Measurements from ENCODE around the gene SNX17.

SNX17 gene

GRCh38 chr2:27369471-27370025 is 868 bp upstream of the SNX17 start:
- no peak for DNase-seq

GRCh38 chr2:27370816-27371620 is 602 bp downstream of the SNX17 start:
- peak; percentile 51 for DNase-seq

- DNase-seq = no peak
Measured at GRCh38 chr2:27372937-27373336, 2.5 kb downstream of the SNX17 start.

DNA sequence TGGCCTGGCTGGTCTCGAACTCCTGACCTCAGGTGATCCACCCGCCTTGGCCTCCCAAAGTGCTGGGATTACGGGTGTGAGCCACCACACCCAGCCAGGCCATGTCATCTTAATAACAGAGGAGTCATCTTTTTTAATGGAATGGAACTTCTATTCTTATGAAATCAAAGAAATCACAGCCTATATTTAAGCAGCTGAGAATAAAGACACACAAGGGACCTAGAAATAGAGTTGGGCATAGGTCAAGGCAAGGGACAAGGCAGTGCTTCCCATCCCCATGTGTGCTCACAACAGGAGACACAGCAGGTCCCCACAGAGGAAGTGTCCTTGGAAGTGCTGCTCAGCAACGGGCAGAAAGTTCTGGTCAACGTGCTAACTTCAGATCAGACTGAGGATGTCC is 3.2 kb downstream of the SNX17 start:
- DNase-seq = no peak

DNA sequence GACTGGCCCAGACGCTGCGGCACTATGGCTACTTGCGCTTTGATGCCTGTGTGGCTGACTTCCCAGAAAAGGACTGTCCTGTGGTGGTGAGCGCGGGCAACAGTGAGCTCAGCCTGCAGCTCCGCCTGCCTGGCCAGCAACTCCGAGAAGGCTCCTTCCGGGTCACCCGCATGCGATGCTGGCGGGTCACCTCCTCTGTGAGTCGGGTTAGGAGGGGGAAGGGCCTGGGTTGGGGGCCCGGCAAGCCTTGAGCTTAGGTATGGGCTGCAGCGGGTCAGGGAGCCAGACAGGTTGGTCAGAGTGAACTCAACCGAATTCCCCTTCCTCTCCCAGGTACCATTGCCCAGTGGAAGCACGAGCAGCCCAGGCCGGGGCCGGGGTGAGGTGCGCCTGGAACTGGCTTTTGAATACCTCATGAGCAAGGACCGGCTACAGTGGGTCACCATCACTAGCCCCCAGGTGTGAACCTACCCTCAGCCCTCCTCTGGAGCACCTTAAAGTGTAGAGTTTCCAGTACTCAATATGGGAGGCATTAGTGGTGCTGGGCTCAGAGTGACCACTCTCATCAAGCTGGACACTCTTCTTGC is 5.2 kb downstream of the SNX17 start:
- DNase-seq = no peak

DNA sequence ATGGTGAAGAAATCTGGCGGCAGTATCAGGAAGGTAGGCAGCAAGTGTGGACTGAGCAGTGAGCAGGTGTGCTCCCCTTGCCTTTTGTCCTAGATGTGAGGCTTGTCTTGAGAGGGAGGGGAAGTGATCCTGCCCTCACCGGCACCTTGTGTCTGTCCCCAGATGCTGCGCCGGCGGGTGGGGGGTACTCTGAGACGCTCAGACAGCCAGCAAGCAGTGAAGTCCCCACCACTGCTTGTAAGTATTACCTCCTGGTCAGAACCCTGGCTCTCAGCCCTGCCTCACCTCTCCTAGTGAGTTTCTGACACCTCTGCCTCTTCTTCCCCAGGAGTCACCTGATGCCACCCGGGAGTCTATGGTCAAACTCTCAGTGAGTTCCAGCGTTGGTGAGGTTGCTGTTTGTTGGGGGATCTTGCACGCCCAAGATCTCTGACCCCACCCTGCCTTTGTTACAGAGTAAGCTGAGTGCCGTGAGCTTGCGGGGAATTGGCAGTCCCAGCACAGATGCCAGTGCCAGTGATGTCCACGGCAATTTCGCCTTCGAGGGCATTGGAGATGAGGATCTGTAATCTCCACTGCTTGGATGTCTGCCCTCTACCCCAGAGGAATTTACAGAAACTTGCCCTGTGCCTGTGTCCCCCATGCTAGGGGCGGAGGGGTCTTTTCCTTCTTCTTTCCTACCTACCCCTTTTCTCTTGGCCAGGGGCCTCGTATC is 5.9 kb downstream of the SNX17 start:
- no peak for DNase-seq

DNA sequence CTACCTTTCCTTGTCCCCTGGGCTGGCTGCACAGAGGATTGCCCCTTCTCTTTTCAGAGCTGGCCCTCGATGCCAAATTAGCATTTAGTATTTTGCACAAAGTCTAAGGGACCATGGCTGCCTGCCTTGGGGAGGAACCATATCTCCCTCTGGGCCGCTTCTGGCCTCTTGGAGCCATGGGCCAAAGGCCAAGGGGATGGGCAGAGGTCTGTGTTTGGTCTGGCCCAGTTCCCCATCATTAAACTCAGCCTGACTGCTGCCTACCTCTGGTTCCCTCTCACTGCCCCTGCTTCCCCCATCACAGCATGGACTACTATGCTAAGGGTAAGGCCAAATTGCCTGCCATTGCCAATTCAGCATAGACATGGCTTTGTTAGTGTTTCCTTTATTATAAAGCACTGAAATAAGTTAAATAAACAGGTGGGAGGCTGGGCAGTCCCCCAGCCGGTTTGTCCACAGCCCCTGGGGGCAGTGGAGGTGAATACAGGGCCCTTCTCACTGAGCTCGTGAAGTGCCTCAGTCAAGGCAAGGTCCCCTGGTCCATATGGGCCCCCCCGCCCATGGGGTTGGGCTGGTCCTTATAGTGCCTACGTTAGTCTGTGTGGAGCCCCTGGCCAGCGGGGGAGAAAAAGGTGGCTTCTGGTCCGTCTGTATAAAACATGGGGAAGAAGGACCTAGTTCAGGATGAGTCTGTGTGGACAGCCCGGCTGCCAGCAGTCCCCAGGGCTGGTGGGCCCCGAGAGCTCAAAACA is 6.6 kb downstream of the SNX17 start:
- DNase-seq = no peak

GRCh38 chr2:27377618-27378095 is 7.2 kb downstream of the SNX17 start:
- no peak for DNase-seq

DNA sequence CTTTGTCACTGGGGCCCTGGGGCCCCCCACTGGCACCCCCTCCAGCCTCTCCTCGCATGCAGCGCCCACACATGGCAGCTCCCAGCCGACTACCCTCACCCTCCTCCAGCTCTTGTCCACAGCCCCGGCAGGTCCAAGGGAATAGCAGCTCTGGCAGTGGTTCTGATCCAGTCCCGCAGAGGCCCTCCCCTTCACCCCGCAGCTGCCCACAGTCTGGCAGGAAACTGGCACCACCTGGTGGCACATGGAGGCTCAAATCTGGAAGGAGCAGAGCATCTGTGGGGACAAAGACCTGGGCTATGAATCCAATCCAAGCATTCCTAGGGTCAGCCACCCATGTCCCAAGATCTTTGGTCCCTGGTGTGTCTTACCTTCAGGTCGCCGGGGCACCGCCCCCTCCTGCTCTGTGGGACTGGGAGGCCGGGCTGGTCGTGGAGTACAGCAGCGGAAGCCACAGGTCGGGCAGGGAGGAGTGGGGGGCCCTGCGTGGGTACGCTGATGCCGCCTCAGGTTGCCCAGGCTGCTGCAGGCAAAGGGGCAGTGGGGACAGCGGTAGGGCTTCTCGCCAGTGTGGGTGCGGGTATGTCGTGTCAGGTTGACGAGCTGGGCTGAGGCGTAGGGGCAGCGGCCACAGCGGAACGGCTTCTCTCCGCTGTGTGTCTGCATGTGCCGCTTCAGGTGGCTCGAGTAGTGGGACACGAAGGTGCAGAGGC is 7.8 kb downstream of the SNX17 start:
- DNase-seq = no peak

GRCh38 chr2:27378809-27379290 is 8.4 kb downstream of the SNX17 start:
- DNase-seq = no peak

DNA sequence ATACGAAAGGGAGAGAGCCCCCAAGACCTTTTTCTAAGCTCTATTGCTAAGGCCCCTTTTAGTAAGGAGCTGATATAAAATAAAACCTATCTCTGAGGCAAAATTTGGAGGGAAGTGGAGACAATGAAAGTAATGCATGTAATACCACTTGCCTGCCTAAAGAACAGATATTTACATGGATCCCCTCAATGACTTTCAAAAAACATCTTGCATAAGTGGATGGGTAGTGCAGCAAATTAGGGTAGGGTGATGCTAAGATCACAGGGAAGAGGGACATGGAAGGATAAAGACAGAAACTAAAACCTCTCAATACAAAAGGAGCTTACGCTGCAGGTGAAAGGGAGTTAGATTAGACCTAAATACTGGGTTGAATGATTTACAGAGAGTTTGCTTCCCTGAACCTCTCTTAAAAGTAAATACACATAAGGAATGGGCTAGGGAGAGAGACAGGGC is 9.0 kb downstream of the SNX17 start:
- DNase-seq = no peak

GRCh38 chr2:27379836-27380625 is 9.6 kb downstream of the SNX17 start:
- peak; percentile 56 for DNase-seq

GRCh38 chr2:27380626-27381545 is 10.5 kb downstream of the SNX17 start, which contains the start of gene ZNF513:
TSS of gene ZNF513 (minus strand) at chr2:27380734. CDS start at chr2:27380526, 208 bp downstream.
- DNase-seq = peak; percentile 91

- no peak for DNase-seq
Measured at GRCh38 chr2:27381577-27382181, 11.3 kb downstream of the SNX17 start.

GRCh38 chr2:27390822-27391679 is 20.6 kb downstream of the SNX17 start:
- peak; percentile 75 for DNase-seq

DNA sequence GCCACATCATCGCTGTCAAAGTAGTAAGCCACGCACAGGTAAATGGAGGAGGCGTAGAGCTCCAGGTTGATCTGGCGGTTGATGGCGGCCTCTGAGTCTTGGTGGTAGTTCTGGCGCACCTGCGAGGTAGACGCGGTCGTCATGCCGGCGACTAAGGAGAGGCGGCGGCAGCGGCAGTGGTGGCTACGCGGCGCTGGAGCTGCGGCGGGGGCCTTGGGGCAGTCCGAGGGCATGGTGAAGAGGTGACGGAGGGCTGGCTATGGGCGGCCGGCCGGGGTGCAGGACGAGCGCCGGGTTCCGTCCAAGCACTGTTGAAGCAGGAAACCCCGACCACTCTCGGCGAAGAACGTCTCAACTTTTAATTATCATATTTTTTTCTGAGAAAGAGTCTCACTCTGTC is 22.8 kb downstream of the SNX17 start:
- no peak for DNase-seq

GRCh38 chr2:27398962-27399361 is 28.5 kb downstream of the SNX17 start:
- no peak for DNase-seq

All from CD4-positive, alpha-beta T cell treated with Interleukin-17A for 1 hour (primary cell).